ENCODE results near the gene ANO10. TPM values are rescaled to one million over a fixed set of nuclear protein-coding genes. Genes with fewer than 3 reads are reported as not detected.

ANO10 gene
- polyA plus RNA-seq, 3 donors, result 11.2 to 24.8 (median 21.6) TPM

DNA sequence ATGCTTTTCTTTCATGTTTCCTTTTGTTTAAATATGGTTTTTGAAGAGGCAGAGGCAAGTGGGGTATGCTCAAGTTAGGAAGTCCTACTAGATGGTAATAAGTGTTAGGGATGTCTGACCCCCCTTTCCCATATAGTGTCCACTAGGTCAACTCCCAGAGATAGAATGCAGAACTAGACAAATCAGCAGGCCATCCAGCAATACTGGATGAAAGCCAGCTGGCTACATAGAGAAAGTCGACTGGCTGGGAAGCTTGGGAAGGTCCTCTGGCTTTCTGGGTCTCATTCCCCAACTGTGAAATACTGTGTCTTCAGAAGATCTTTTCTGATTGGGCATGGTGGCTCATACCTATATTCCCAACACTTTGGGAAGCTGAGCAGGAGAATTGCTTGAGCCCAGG is 221.6 kb downstream of the ANO10 start:
- peaks cover 0 to 2% (median 0%) of the 10 kb centered on the region in 3 donors for H3K27me3 Mint-ChIP-seq (ENCODE audit: low read depth in 3 of 3)
- H3K36me3 ChIP-seq (replicated peaks in 1 of 2; ENCODE audit: control insufficient read depth in 1 of 2, insufficient read depth in 2 of 2, low read length in 2 of 2), result no peaks in the 10 kb centered on the region
- H3K4me3 ChIP-seq (replicated peaks in 1 of 3; ENCODE audit: low read depth in 2 of 3, low read length in 3 of 3), result no peak overlapping the region
- WGBS (ENCODE audit: insufficient coverage), result no CpG with 5 or more reads among the region's 1 CpG
- no peaks in the 10 kb centered on the region for H3K9me3 Mint-ChIP-seq
- no peak overlapping the region for H3K9ac ChIP-seq (ENCODE audit: insufficient read depth, low read length, poor library complexity, severe bottlenecking)
- H3K9me3 ChIP-seq (replicated peaks in 1 of 2; ENCODE audit: control insufficient read depth in 1 of 2, insufficient read depth in 1 of 2, low read length in 2 of 2), result no peaks in the 10 kb centered on the region
- TF ChIP-seq, protein P1, sequence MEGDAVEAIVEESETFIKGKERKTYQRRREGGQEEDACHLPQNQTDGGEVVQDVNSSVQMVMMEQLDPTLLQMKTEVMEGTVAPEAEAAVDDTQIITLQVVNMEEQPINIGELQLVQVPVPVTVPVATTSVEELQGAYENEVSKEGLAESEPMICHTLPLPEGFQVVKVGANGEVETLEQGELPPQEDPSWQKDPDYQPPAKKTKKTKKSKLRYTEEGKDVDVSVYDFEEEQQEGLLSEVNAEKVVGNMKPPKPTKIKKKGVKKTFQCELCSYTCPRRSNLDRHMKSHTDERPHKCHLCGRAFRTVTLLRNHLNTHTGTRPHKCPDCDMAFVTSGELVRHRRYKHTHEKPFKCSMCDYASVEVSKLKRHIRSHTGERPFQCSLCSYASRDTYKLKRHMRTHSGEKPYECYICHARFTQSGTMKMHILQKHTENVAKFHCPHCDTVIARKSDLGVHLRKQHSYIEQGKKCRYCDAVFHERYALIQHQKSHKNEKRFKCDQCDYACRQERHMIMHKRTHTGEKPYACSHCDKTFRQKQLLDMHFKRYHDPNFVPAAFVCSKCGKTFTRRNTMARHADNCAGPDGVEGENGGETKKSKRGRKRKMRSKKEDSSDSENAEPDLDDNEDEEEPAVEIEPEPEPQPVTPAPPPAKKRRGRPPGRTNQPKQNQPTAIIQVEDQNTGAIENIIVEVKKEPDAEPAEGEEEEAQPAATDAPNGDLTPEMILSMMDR (IDR thresholded peaks at IDR 0.05), result no peak
- peaks cover 10% of the 10 kb centered on the region in 2 donors for H3K36me3 Mint-ChIP-seq
- DNase-seq, result no peak
- H3K4me2 ChIP-seq (replicated peaks; ENCODE audit: extremely low read depth, low read length, poor library complexity, severe bottlenecking), result no peak overlapping the region
- no peak overlapping the region for H2AFZ ChIP-seq (ENCODE audit: insufficient read depth, low read depth, low read length, poor library complexity, severe bottlenecking)
- no peak overlapping the region for H3K27ac ChIP-seq (ENCODE audit: low read depth in 1 of 2, low read length in 2 of 2)
- peaks cover 4% of the 10 kb centered on the region for H3K4me1 Mint-ChIP-seq
- H3K4me1 ChIP-seq (ENCODE audit: control insufficient read depth in 1 of 2, insufficient read depth in 2 of 2, low read length in 2 of 2), result no peaks in the 10 kb centered on the region
- no peak overlapping the region for H3K27ac Mint-ChIP-seq
- H3K4me3 Mint-ChIP-seq, result no peak overlapping the region
- H3K79me2 ChIP-seq (ENCODE audit: insufficient read depth, low read length), result no peaks in the 10 kb centered on the region
- intact Hi-C loops (cut with micrococcal nuclease), result no loop called here
- no peaks in the 10 kb centered on the region for H4K20me1 ChIP-seq (ENCODE audit: insufficient read depth, low read length)
- H3K27me3 ChIP-seq (ENCODE audit: control insufficient read depth in 2 of 2, insufficient read depth in 2 of 2, low read length in 2 of 2), result no peaks in the 10 kb centered on the region

DNA sequence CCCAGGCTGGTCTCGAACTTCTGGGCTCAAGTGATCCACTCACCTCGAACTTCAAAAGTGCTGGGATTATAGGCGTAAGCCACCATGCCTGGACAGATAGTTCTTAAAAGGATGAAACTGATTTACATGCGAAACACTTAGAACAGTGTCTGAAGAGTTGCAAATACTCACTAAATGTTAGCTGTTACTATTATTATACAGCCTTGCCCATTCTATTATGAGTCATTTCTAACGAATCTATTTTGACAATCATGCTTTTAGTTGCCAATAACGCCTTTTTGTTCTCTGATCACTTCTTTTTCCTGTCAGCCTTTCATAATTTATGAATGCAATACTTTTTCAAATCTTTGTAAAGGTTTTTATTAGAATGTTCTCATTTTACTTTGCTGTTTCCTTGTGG is 222.8 kb downstream of the ANO10 start:
- no peaks in the 10 kb centered on the region for H3K79me2 ChIP-seq (ENCODE audit: insufficient read depth, low read length)
- TF ChIP-seq, protein P1 (IDR thresholded peaks at IDR 0.05), result no peak
- H2AFZ ChIP-seq (ENCODE audit: insufficient read depth, low read depth, low read length, poor library complexity, severe bottlenecking), result no peak overlapping the region
- no peak overlapping the region for H3K4me3 Mint-ChIP-seq
- WGBS (ENCODE audit: insufficient coverage), result 100% methylated on average over 1 of the region's 6 CpGs
- H3K4me1 Mint-ChIP-seq, result peaks cover 4% of the 10 kb centered on the region
- no peaks in the 10 kb centered on the region for H3K27me3 ChIP-seq (ENCODE audit: control insufficient read depth in 2 of 2, insufficient read depth in 2 of 2, low read length in 2 of 2)
- H3K27ac Mint-ChIP-seq, result no peak overlapping the region
- H3K4me1 ChIP-seq (ENCODE audit: control insufficient read depth in 1 of 2, insufficient read depth in 2 of 2, low read length in 2 of 2), result no peaks in the 10 kb centered on the region
- H3K36me3 ChIP-seq (replicated peaks in 1 of 2; ENCODE audit: control insufficient read depth in 1 of 2, insufficient read depth in 2 of 2, low read length in 2 of 2), result no peaks in the 10 kb centered on the region
- H3K27me3 Mint-ChIP-seq (ENCODE audit: low read depth in 3 of 3), result peaks cover 0 to 2% (median 2%) of the 10 kb centered on the region in 3 donors
- no peak overlapping the region for H3K27ac ChIP-seq (ENCODE audit: low read depth in 1 of 2, low read length in 2 of 2)
- intact Hi-C loops (cut with micrococcal nuclease), result no loop called here
- no peak overlapping the region for H3K9ac ChIP-seq (ENCODE audit: insufficient read depth, low read length, poor library complexity, severe bottlenecking)
- H3K36me3 Mint-ChIP-seq, result peaks cover 4 to 8% of the 10 kb centered on the region in 2 donors
- H3K4me3 ChIP-seq (replicated peaks in 1 of 3; ENCODE audit: low read depth in 2 of 3, low read length in 3 of 3), result no peak overlapping the region
- no peaks in the 10 kb centered on the region for H4K20me1 ChIP-seq (ENCODE audit: insufficient read depth, low read length)
- no peaks in the 10 kb centered on the region for H3K9me3 Mint-ChIP-seq
- no peaks in the 10 kb centered on the region for H3K9me3 ChIP-seq (replicated peaks in 1 of 2; ENCODE audit: control insufficient read depth in 1 of 2, insufficient read depth in 1 of 2, low read length in 2 of 2)
- DNase-seq, result no peak
- no peak overlapping the region for H3K4me2 ChIP-seq (replicated peaks; ENCODE audit: extremely low read depth, low read length, poor library complexity, severe bottlenecking)
